Subcutaneous adipose tissue (tissue), 4 donors: ENCODE results near the gene PKN3. TPM values are rescaled to one million over a fixed set of nuclear protein-coding genes. Genes with fewer than 3 reads are reported as not detected.

Experiments used
- small RNA-seq: library from RNA; depleted of rRNA; stranded (forward); fragments of <200 nt; gene quantifications from one replicate; pipeline ENCODE3, GENCODE V24; 2016
- total RNA-seq, 4 donors: library from RNA; depleted of rRNA; stranded (reverse); fragments of >200 nt; gene quantifications; one replicate each; pipeline ENCODE4 v1.1.0, GENCODE V29; 2016
- TF ChIP-seq, protein P1 (sequence below): fragments of 450-650 bp; IDR thresholded peaks from one replicate; pipeline ENCODE4 v1.5.1; 2016; ENCODE audit warnings: low read depth, mild to moderate bottlenecking, control low read depth, antibody characterized with exemption, moderate library complexity

PKN3 gene
- total RNA-seq, 4 donors from 2014 or later = 1.3 to 13.2 (median 4.7) TPM

DNA sequence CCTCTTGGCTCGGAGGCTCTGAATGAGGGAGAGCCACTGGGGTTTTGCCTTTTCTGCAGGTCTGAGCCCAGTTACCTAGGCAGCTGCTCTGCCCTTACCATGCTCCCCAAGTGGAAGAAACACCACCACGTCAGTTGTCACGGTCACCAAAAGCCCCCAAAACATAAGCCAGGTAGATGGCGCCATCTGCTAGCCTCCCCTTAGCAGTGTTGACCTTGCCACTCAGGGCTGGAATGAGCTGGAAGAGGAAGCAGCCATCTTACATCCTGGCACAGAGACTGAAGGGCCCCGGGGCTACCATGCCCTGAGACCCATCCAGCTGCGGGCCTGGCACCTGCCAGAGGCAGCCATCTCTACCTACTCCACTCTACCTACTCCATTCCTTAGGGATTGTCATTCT lies 62.1 kb downstream of the PKN3 start:
- TF ChIP-seq, protein P1, sequence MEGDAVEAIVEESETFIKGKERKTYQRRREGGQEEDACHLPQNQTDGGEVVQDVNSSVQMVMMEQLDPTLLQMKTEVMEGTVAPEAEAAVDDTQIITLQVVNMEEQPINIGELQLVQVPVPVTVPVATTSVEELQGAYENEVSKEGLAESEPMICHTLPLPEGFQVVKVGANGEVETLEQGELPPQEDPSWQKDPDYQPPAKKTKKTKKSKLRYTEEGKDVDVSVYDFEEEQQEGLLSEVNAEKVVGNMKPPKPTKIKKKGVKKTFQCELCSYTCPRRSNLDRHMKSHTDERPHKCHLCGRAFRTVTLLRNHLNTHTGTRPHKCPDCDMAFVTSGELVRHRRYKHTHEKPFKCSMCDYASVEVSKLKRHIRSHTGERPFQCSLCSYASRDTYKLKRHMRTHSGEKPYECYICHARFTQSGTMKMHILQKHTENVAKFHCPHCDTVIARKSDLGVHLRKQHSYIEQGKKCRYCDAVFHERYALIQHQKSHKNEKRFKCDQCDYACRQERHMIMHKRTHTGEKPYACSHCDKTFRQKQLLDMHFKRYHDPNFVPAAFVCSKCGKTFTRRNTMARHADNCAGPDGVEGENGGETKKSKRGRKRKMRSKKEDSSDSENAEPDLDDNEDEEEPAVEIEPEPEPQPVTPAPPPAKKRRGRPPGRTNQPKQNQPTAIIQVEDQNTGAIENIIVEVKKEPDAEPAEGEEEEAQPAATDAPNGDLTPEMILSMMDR = no peak

DNA sequence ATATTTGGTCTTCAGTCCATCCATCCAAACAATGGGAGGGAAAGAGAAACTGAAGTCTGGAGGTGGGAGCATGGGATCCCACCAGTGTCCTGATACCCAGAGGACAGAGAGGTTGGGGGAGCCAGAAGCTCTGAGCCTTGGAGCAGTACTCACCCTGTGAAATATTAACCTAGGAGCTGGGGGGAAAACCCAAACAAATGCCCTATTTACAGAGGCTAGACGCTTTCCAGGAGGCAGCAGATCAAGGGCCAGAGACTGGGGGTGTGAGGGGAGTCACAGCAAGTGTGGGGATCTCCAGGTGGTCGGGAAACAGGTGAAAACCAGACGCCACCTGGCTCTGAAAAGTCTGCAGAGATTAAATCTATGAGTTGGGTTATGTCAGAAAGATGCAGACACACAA lies 63.2 kb downstream of the PKN3 start:
- TF ChIP-seq, protein P1 = no peak

DNA sequence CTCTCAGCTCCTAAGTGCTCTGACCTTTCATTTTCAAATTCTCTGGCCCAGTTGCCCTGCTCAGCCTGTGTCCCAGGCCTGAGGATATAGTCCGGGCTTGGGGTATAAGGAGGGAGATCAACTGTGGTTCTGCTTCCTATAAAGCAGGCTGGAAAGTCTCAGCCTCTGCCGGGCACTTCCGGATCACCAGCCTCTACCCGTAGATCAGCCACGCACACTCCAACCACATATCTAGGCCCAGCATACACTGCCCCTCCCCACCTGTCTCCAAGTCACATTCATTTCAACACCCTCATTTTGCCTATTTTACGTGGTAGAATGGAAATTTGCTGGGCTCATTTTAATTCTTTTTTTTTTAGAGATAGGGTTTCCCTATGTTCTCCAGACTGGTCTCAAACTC lies 66.3 kb downstream of the PKN3 start:
- TF ChIP-seq, protein P1 = no peak

Small RNAs within 50 kb of the gene (small RNA-seq; reads per million reads assigned to genes)
- gene RF00017 (not detected), gene RN7SL560P (not detected)

Other genes starting within 250 kb of the PKN3 start
- gene ODF2, start 246.5 kb upstream of the PKN3 start, total RNA-seq = 10 to 100 TPM; 13.4 to 22.2 (median 16.5) TPM
- 10 to 100 TPM; 21.0 to 33.0 (median 23.4) TPM for gene GLE1, start 197.8 kb upstream of the PKN3 start, total RNA-seq
- gene SPTAN1, start 149.9 kb upstream of the PKN3 start, total RNA-seq = 100 to 1,000 TPM; 185 to 310 (median 275) TPM
- gene DYNC2I2, start 45.7 kb upstream of the PKN3 start, total RNA-seq = 10 to 100 TPM; 15.0 to 21.4 (median 18.5) TPM
- 100 to 1,000 TPM; 116 to 160 (median 146) TPM for gene SET, start 13.3 kb upstream of the PKN3 start, total RNA-seq
- 10 to 100 TPM; 11.7 to 36.5 (median 27.0) TPM for gene ZDHHC12, start 21.6 kb downstream of the PKN3 start, total RNA-seq
- gene ZER1, start 69.4 kb downstream of the PKN3 start, total RNA-seq = 10 to 100 TPM; 30.9 to 80.1 (median 34.7) TPM
- 10 to 100 TPM in 3 of 4 donors, 1 to 10 TPM in 1; 9.0 to 27.9 (median 12.4) TPM for gene TBC1D13, start 84.8 kb downstream of the PKN3 start, total RNA-seq
- gene ENDOG, start 116.0 kb downstream of the PKN3 start, total RNA-seq = 10 to 100 TPM; 12.1 to 29.8 (median 19.9) TPM
- gene SPOUT1, start 127.3 kb downstream of the PKN3 start, total RNA-seq = 10 to 100 TPM; 20.2 to 38.1 (median 23.7) TPM
- gene KYAT1, start 179.4 kb downstream of the PKN3 start, total RNA-seq = 1 to 10 TPM; 1.5 to 7.5 (median 2.1) TPM
- 10 to 100 TPM; 17.2 to 78.6 (median 24.4) TPM for gene LRRC8A, start 179.6 kb downstream of the PKN3 start, total RNA-seq
- 10 to 100 TPM; 16.1 to 82.3 (median 29.9) TPM for gene PHYHD1, start 218.5 kb downstream of the PKN3 start, total RNA-seq
- gene DOLK, start 245.1 kb downstream of the PKN3 start, total RNA-seq = 10 to 100 TPM; 10.4 to 16.6 (median 11.5) TPM
- gene NUP188, start 245.2 kb downstream of the PKN3 start, total RNA-seq = 10 to 100 TPM; 21.1 to 62.9 (median 28.6) TPM